ENCODE measurements around the gene EYA2. TPM values are rescaled to one million over a fixed set of nuclear protein-coding genes. Genes with fewer than 3 reads are reported as not detected.

The EYA2 gene
- polyA plus RNA-seq, 1 donor, result 1.5 TPM

DNA sequence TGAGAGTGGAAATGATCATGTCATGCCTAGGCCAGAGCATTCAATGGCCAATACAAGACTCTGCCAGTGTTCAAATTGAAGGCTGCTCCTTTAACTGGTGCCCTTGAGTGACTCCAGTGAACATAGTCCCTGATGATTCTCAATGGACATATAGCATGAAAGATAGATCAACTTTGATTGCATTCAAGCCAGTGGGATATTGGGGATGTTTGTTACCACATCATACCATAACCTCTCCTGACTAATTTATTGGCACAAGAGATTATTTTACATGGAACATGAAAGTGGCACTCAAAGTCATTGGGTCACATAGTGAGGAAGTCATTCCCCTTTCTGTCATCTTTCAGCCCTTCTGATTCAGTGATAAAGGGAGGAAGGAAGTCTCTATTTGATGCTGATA is 139.0 kb downstream of the EYA2 start:
- no peak for DNase-seq (ENCODE audit: low read depth)

DNA sequence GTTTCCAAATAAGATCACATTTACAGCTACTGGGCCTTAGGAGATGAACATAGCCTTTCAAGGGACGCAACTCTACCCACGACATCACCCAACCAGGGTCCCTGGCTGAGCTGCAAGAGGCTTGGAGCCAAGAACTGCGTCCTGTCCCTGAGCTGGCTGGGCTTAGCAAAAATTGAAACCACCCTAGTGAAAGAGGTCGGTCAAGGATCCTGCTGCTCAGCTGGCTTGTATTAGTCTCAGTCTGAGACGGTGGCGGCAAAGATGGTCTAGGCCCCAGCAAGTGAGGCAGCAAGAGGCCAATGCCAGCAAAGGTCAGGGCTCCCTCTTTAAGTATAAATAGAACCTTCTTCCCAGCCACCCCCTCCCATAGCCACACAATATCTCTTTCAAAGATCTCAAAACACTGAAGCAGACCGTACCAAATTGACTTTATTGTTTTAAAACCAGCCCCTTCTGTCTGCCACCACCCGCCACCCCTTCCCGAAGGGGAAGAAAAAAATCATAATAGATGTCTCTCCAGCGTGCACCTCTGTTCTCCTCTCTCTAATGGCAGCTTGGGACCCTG is 140.5 kb downstream of the EYA2 start:
- DNase-seq (ENCODE audit: low read depth), result no peak

DNA sequence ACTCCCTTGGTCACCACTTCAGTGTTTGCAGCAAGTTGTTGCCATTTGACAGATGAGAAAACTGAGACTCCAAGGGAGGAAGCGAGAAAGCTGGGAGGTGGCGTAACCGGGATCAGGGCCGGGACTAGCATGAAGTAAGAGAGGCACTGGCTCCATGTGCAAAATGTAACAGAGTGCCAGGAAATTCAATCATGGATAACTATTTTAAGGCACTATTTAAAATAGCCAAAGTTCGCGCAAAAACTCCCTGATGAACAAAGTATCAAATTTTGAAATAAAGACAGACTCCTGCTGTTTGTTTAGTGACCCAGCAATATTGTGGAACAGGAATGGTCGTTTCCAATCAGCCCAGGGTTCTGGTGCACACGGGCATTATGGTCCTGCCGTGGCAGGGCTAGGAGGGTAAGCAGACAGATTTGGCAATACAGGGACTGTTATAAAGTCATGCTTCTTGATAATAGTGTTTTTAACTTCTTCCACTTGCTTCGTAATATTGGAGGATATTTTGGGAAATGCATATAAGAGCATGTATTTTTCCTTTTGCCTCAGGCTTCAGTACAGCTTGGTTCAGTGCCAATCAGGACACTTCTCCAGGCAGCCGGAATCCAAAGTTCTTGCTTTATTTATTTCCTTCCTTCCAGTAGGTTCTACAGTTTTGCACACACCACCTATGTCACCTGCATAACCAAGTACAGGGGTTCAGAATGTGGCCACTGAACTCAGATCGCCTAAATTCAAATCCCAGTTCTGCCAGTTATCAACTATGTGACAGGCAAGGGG is 141.6 kb downstream of the EYA2 start:
- DNase-seq (ENCODE audit: low read depth), result no peak

DNA sequence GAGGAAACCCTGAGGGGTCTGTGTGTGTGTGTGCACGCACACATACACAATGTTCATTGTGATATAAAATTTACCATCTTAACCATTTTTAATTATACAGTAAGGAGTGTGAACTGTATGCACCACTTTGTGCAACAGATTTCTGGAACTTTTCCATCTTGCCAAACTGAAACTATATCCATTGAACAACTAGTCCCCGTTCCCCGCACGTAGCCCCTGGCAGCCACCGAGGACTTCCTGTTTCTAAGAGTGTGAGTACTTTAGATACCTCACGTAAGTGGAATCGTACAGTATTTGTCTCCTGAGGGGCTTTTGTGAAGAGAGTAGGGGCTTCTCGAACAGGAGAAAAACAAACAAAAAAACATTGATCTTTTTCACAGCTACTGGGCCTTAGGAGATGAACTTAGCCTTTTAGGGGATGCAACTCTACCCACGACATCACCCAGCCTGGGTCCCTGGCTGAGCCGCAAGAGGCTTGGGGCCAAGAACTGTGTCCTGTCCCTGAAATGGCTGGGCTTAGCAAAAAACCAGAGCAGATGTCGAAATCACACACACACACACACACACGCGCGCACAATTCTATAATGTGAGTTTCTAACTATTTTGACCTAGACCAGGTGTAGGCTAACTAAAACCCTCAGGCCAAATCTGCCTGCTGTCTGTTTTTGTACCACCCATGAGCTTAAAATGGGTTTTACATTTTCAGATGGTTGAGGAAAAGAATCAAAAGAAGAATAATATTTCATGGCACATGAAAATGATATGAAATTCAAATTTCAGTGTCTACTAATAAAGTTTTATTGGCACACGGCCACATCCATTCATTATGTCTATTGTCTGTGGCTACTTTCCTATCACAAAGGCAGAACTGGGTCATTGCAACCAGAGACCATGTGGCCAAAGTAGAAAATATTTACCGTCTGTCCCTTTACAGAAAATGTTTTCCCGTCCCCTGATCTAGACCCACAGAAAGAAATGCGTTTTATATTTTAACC is 144.2 kb downstream of the EYA2 start:
- no peak for DNase-seq (ENCODE audit: low read depth)

GRCh38 chr20:47040506-47041125 is 146.0 kb downstream of the EYA2 start:
- DNase-seq (ENCODE audit: low read depth), result no peak

DNA sequence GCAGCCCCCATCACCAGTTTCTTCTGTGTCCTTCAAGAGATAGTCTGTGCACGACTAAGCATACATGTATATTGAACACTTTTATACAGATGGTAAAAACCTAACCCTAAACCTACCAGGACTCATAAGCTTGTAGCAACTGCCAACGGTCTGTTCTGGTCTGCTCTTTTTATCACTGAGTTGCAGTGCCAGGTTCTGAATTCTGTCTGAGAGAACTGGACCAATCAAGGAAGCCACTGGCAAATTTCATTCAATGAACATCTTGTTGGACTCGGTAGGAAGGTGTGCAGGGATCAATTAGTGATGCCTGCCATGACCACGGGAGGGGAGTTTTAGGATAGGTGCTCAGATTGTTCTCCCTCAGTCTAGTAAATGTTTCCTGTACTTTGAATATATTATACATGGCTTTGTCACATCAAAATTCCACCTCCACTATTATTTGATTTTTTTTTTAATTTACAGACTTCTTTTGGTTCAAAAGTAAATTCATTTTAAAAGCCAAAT is 146.8 kb downstream of the EYA2 start:
- no peak for DNase-seq (ENCODE audit: low read depth)

DNA sequence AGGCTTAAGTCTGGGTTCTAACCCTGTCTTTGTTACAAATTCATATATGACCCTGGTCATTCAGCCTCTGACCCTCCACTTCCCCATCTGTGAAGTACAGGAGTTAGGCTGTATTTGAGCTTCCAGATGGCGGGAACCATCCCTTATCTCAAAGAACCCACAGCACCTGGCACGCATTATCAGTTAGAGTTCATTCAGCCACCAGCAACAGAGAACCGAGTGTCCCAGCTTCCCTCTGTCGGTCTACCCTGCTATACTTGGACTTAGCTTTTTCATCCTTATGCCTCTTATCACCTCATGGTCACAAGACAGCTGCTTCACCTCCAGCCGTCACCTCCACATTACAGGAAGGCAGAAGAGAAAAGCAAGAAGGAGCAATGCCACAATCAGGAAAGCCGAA is 147.8 kb downstream of the EYA2 start:
- no peak for DNase-seq (ENCODE audit: low read depth)

DNA sequence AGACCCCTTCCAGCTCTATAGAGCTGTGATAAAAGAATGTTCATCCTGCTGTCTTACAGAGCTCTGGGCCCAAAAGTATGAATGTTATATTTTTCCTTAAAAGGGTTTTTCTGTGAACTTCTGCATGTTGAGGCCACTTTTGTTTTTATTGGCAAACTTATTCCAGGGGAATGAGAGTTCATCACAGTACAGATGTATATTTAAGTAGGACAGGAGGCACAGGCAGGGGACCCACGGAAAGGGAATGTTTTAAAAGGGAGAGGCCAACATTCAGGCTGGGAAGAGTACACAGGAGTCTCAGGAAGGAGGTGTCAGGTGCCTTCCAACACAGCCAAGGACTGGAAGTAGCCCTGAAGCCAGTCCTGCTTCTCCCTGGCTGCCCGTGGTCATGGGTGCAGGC is 148.4 kb downstream of the EYA2 start:
- DNase-seq (ENCODE audit: low read depth), result no peak

DNA sequence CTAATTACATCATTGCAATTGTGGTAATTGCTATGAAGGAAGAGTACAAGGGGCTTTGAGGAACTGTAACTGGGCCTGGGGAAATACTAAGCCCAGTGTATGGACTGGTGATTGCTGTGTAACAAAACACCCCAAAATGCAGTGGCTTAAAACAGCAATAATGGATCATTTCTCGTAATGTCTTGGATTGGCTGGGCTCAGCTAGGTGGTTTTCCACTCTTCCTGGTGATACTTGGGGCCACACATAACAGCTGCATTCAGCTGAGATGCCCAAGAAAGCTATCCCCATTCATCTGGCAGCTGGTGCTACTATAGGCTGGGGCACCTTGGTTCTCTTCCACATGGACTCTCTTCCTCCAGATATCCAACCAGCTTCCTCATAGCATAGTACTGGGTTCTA is 150.3 kb downstream of the EYA2 start:
- DNase-seq (ENCODE audit: low read depth), result no peak

DNA sequence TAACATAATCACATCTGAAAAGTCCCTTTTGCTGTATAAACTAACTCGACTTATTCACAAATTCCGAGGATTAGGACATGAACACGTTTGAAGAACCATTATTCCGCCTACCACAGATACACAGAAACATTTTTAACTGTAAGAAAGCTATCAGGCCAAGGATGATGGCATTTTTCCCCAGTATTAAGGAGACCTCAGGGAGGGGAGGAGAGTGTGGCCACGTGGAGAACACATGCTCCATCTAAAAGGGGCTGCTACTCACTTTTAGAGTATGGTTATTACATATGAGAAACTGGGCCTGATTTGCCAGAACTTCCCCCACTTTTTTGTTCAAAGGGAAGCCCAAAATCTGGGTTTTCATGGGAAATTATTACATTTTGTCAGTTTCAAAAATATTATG is 153.4 kb downstream of the EYA2 start:
- no peak for DNase-seq (ENCODE audit: low read depth)

GRCh38 chr20:47049771-47050170 is 155.1 kb downstream of the EYA2 start:
- DNase-seq (ENCODE audit: low read depth), result no peak

- no peak for DNase-seq (ENCODE audit: low read depth)
Measured at GRCh38 chr20:47050996-47051395, 156.4 kb downstream of the EYA2 start.

DNA sequence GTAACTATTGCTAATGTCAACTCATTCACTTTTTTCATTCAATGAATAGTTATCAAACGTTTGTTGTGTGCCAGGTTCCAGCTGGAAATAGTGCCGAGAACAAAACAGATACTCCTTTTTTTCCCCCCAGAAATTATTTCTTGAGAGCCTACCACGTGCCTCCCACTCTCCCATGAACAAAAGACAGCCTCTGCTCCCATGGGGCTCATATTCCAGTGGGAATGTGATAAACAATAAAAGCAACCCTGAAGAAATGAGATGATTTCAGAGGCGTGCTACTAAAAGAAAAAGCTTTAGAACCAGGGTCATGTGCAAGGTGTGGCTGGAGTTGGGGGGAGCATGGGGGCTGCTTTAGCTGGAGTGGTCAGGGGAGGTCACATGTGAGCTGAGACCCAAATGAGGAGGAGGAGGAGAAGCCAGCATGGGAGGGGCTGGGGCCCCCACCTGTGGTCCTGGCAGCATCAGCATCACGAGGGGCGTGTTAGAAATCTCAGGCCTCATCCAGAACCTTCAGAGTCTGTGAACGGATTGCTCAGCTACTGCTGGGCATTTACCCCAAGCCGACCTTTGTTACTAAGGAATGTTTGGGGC is 157.4 kb downstream of the EYA2 start:
- no peak for DNase-seq (ENCODE audit: low read depth)

- DNase-seq (ENCODE audit: low read depth), result no peak
Measured at GRCh38 chr20:47054506-47054905, 159.9 kb downstream of the EYA2 start.

DNA sequence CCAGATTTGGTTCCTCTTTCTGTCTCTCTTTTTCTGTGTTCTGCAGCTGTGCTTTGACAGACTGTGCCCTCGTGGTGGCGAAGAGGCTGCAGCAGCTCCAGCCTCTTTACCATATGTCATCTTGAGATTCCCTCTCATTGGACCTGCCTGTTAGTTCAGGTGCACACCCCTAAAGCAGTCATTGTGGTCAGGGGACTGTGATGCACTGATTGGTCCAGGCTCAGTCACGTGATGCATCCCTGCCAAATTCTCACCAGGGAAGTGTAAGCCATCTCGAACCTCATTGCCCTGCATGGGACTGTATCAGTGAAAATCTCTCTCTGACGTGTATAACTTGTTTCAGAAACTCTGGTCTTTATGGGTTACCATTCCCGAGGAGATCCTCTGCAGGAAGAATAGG is 160.3 kb downstream of the EYA2 start:
- no peak for DNase-seq (ENCODE audit: low read depth)

DNA sequence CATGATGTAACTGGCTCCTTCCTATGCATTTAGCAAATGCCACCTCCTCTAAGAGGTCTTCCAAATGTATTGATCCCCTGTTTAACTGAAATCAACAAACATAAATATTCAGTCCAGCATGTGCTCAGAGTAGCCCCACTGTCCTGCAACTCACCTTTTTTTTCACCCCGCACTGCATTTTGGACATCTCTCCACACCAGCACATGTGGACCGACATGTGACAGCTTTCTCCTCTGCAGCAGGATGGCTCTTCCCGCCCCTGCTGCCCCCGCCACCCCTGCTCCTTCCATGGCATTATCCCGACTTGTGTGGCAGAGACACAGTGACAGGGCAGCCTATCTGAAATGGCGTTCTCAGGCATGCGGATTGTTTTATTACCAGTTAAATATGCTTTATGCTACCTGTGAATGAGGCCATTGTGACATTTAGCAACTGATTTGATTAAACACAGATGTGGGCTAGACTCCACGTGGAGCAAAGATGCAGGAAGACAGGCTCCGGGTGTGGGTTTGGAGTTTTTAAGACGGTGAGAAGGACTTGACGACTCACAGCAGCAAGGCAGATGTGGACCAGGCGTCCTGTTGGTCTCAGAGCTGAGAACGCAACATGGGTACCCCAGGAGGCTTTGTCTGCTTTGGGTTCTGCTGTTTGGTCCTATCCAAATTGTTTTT is 161.2 kb downstream of the EYA2 start:
- DNase-seq (ENCODE audit: low read depth), result no peak

- no peak for DNase-seq (ENCODE audit: low read depth)
Measured at GRCh38 chr20:47057661-47058060, 163.0 kb downstream of the EYA2 start.

- DNase-seq (ENCODE audit: low read depth), result no peak
Measured at GRCh38 chr20:47058236-47058635, 163.6 kb downstream of the EYA2 start.

GRCh38 chr20:47059536-47059935 is 164.9 kb downstream of the EYA2 start:
- no peak for DNase-seq (ENCODE audit: low read depth)

GRCh38 chr20:47061549-47061948 is 166.9 kb downstream of the EYA2 start:
- no peak for DNase-seq (ENCODE audit: low read depth)
